Frontal cortex (tissue), 4 donors: ENCODE data around the gene GIGYF1. TPM values are rescaled to one million over a fixed set of nuclear protein-coding genes. Genes with fewer than 3 reads are reported as not detected.
"Not testable (repeated sequence)": the region's sequence is repeated elsewhere in the genome, so short reads cannot be mapped to it uniquely, and the experiment has no call there.

Experiments
- DNase-seq, 2 donors: peaks; one replicate each; pipeline ENCODE4 v3.0.0; 2012; ENCODE audit warnings: low spot score in 2 of 2
- FAIRE-seq: peaks from 2 replicates; lab custom pipeline; 2012; peaks lifted over from hg19 to GRCh38; lab: Jason Lieb, UNC
- total RNA-seq: library from RNA; depleted of rRNA; stranded (reverse); fragments of >200 nt; gene quantifications from one replicate; pipeline ENCODE4 v1.2.3, GENCODE V29; 2014
- donor health status: control.
- donor health status: control.
- donor health status: control.

Gene GIGYF1
- total RNA-seq, 1 donor from 2014 or later: 15.1 TPM

DNA sequence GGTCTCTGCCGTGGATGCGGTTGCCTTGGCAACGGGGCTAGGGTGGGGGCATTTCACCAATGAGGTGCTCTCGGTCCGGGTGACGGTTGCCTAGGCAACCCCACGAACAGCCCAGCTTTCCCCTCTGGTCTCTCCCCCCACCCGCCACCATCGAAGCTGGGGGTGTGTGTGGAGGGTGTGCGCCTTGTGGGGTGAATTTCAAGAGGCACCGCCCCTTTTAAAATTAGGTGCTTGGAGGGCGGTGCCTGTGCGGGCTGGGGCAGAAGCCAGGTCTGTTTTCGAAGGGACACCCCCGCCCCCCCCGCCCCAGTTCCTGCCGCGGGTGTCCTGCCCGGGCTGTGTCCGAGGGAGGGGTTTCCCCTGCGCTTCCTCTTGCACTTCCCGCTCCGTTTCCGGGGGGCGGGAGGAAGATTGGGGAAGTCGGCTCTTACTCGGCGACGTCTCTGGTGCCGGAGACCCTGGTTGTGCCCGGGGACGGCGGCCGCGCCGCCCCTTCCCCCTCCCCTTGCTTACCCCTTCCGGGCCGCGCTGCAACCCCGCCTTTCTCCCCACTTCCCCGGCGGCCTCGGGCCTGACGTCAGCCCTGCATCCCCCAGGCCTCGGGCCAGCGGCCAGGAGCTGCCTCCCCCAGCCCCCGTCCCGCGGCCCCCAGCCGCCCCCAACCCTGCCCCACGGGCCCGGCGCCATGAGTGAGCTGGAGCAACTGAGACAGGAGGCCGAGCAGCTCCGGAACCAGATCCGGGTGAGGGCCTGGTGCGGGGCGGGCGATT lies 18.3 kb downstream of the GIGYF1 start:
- peak; percentile 79 to 81 for DNase-seq
- no peak for FAIRE-seq

- FAIRE-seq (no peak), DNase-seq (no peak)
Measured at GRCh38 chr7:100675105-100675451, 19.0 kb downstream of the GIGYF1 start.

GRCh38 chr7:100674411-100675104 lies 19.5 kb downstream of the GIGYF1 start:
- DNase-seq (peak in 1 of 2 donors; percentile 52), FAIRE-seq (no peak)

DNA sequence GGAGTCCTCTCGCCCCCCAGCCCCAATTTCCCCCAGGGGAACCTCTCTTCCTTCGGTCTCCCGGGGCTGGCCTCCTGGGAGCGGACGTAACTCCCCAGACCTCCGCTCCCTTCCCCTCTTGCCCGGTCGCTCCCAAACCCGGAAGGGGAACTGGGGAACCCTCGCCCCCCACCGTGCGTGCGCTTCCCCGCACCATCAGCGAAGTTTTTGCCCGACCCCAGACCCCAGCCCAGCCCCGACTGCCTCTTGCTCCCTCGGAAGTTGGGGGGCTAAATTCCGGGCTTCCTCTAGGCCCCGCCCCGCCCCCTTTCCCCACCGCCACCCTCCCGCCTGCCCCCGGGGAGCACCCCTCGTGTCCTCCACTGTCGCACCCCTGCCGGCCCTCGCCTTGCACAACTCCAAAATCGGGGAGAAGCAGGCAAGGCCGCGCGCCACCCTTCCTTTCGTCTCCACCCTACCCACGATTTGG lies 20.1 kb downstream of the GIGYF1 start:
- DNase-seq: peak; percentile 26 to 54
- FAIRE-seq: no peak

DNA sequence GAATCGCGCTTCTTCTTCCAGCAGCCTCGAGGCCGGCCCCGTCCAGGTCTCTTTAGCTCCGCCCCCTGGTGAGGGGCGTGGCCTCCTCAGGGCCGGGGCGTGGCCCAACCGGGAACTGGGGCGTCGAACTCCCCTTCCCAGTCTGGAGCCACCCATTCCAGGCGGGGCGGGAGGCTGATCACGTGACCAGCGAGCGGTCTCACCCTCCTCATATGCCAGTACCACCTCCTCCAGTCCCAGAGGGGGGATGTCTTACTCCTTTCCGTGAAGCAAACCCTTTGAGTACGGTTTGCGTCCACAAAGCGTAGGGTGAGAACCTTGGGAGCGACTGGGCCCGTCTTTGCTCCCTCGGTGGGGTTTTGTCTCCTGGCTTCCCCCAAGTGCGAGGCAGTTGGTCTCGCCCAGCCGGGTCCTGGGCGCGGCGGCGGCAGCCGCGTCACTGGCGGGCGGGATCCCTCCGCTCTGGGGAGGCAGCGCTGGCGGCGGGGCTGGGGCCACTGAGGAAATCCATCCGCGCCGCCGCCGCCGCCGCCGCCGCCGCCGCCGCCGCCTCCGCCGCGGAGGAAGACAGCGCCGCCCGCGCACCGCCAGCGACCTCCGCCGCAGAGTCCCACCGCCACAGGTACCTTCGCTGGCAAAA lies 20.6 kb downstream of the GIGYF1 start, which contains the start of gene GNB2:
GNB2 (plus strand) TSS at position 439 of the 640 bp plus-strand sequence. CDS start 2,526 bp downstream, outside the sequence.
- DNase-seq: peak; percentile 95 to 97
- no peak for FAIRE-seq

DNA sequence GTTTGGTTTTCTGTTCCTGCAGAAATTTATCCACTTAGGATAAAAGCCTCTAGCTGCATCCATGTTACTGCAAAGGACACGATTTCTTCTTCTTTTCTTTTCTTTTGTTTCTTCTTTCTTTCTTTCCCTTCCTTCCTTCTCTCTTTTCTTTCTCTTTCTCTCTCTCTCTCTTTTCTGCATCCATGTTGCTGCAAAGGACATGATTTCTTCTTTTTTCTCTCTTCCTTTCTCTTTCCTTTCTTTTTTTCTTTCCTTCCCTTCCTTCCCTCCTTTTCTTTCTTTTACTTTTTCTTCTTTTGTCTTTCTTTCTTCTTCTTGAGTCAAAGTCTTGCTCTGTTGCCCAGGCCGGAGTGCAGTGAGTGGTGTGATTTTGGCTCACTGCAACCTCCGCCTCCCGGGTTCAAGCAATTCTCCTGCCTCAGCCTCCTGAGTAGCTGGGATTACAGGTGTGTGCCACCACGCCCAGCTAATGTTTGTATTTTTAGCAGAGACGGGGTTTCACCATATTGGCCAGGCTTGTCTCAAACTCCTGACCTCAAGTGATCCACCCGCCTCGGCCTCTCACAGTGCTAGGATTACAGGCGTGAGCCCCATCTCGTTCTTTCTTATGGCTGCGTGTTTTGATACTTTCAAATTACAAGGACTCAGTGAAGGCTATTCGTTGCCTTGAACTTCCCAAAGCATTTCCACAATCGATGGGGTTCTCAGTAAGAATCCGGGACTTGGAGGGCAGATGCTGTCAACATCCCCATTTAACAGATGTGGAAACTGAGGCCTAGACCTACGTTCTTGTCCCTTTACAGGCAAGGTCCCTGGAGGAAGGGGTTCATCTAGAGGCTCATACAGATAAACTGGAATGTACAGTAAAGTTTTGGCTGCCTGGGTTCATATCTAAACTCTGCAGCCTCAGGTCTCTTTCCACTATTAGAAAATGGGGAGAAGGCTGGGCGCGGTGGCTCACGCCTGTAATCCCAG lies 22.4 kb downstream of the GIGYF1 start:
- FAIRE-seq (no peak), DNase-seq (no peak)

- FAIRE-seq (no peak), DNase-seq (no peak)
Measured at GRCh38 chr7:100670074-100670473, 24.0 kb downstream of the GIGYF1 start.

DNA sequence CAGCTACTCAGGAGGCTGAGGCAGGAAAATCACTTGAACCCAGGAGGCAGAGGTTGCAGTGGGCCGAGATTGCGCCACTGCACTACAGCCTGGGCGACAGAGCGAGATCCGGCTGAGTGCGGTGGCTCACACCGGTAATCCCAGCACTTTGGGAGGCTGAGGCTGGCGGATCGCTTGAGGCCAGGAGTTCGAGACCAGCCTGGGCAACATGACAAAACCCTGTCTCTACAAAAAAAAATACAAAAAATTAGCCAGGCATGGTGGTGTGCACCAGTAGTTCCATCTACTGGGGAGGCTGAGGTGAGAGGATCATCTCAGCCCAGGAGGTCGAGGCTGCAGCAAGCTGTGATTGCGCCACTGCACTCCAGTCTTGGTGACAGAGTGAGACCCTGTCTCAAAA lies 24.9 kb downstream of the GIGYF1 start:
- DNase-seq, FAIRE-seq: not testable (repeated sequence)

DNA sequence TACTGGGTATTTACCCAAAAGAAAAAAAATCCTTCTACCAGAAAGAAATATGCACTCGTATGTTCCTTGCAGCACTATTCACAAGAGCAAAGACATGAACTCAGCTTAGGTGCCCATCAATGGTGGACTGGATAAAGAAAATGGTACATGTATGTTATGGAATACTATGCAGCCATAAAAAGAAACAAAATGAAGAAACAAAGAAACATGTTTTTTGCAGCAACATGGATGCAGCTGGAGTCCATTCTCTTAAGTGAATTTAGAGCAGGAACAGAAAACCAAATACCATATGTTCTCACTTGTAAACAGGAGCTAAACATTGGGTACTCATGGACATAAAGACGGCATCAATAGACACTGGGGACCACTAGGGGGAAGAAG lies 26.0 kb downstream of the GIGYF1 start:
- FAIRE-seq: no peak

DNA sequence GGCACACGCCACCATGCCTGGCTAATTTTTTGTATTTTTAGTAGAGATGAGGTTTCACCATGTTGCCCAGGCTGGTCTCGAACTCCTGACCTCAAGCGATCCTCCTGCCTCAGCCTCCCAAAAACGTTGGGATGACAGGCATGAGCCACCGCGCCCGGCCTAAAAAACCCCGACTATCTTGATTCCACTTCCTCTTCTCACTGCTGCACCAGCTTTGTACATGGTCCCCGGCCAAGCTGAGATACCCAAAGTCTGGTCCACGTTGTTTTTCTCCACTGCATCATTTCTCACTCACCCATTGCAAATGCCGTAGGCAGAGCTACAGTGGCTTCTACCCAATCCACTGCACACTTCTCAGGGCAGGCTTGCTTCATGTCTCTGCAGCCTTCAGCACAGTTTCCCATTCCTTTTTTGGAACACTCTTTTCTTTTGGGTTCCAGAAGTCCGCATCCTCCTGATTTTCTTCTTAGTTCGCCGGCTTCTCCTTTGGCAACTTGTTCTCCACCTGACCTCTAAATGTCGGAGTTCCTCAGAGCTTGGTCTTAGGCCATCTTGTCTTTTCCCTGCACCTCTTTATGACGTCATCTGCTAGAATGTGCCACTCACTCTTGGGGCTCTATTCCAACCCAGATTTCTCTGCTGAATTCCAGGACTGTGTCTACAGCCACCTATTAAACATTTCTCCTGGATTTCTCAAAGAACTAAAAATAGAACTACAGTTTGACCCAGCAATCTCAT lies 26.6 kb downstream of the GIGYF1 start:
- DNase-seq (no peak), FAIRE-seq (no peak)

More for the DNA sequence above, 26.0 kb downstream of the GIGYF1 start:
- DNase-seq: no peak

GRCh38 chr7:100665168-100665726 lies 28.8 kb downstream of the GIGYF1 start:
- FAIRE-seq (no peak), DNase-seq (no peak)

DNA sequence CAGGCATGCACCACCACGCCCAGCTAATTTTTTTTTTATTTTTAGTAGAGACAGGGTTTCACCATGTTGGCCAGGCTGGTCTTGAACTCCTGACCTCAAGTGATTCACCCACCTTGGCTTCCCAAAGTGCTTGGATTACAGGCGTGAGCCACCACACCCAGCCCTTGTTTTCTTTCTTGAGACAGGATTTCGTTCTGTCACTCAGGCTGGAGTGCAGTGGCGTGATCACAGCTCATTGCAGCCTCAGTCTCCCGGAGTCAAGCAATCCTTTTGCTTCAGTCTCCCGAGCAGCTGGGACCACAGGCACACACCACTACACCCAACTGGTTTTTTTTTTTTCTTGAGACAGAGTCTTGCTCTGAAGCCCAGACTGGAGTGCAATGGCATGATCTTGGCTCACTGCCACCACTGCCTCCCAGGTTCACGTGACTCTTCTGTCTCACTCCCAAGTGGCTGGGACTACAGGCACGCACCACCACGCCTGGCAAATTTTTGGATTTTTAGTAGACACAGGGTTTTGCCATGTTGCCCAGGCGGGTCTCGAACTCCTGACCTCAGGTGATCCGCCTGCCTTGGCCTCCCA lies 31.8 kb downstream of the GIGYF1 start:
- FAIRE-seq, DNase-seq: not testable (repeated sequence)

- peak; percentile 73 to 93 for DNase-seq
- no peak for FAIRE-seq
Measured at GRCh38 chr7:100655908-100656674, 38.0 kb downstream of the GIGYF1 start, which contains the start of gene ACTL6B. Gene ACTL6B, minus strand, starts transcription at chr7:100656448. Its CDS starts 94 bp downstream, at chr7:100656354.

- FAIRE-seq (no peak), DNase-seq (no peak)
Measured at GRCh38 chr7:100654908-100655831, 38.9 kb downstream of the GIGYF1 start.

- DNase-seq (no peak), FAIRE-seq (no peak)
Measured at GRCh38 chr7:100649826-100650565, 44.1 kb downstream of the GIGYF1 start.

DNA sequence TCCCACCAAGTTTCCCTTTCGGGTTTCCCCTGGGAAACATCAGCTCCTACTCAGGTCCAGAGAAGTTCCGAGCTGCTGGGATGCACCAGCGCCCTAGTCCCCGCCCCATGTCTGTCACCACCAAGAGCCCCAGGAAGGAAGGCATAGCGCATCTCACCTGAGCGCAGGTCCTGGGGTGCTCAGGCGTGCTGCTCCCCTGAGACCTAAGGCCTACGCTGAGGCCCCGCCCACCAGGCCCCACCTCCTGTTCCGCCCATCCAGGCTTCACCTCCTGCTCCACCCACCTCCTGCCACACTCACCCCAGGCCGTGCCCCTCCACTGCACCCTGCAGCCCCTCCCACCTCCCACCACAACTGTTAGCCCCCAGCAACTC lies 51.5 kb downstream of the GIGYF1 start:
- DNase-seq: no peak
- FAIRE-seq: no peak
